NCI-H146 treated with DMSO at 0.1 percent for 48 hours (cell line): Measurements from ENCODE around the gene SPATA20.

Experiments used
- DNase-seq: peaks from one replicate; lab custom pipeline; 2025; ENCODE audit not compliant: unreplicated experiment; lab: John Stamatoyannopoulos, UW

The SPATA20 gene

DNA sequence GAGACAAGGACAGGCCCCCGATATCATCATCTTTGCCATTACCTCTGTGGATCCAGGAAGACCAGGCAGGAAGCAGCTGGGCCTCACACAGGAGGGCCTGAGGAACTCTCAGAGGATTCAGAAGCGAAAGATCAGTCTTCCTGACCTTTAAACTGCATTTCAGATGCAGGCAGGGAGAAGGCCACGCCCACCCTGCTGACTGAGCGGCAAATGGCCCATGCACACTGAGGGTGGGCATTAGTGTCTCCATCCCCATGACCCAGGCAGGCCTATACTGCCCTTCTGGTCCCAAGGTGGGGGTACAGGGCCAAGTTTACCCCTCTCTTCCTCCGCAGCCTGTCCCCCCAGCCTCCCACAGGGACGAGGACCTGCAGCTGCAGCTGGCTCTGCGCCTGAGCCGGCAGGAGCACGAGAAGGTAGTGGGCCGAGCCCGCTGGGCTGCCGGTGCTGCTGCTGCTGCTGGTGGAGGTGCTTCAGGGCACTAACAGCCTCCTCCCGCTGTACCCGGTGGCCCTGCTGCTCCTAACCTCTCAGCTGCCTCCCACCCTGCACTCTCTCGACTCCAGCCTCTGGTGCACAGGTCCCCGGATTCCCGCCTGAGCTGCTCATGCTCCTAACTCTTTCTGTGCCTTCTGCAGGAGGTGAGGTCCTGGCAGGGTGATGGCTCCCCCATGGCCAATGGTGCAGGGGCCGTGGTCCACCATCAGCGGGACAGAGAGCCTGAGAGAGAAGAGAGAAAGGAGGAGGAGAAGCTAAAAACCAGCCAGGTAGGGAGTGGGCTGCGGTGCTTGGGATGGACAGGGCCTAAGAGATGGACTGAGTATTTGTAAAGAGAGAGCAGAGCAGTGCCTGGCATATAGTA lies 8.2 kb upstream of the SPATA20 start:
- DNase-seq = no peak

DNA sequence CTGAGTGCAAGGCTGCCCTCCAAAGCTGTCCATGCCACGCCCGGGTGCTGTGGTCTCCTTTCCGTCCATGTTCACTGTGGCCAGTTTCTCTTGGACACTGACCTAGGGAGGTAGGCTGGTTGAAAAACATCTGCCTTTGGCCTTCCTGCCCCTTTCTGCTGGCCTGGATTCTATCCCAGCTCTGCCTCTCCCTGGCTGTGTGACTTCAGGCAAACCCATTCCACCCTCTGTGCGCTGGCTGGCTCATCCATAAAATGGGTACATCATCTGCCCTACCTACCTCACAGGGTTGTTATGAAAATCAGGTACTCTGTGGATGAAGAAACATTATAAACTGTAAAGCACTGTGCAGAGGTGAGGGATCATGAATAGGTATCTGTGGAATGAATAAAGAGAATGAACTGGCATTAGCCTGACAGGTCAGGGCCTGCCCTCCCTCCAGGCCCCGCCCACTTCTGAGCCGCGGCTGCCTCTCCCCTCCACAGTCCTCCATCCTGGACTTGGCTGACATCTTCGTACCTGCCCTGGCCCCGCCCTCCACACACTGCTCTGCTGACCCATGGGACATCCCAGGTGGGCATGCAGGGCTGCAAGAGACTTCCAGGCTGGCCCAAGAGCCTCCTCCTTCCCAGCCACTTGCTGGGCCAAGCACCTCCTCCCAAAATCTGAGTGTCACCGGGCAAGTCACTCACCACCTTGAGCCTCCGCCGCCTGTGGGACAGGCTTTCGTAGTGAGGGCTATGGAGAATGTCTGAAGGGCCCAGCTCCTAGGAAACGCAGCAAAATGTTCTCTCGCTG lies 7.0 kb upstream of the SPATA20 start:
- no peak for DNase-seq

DNA sequence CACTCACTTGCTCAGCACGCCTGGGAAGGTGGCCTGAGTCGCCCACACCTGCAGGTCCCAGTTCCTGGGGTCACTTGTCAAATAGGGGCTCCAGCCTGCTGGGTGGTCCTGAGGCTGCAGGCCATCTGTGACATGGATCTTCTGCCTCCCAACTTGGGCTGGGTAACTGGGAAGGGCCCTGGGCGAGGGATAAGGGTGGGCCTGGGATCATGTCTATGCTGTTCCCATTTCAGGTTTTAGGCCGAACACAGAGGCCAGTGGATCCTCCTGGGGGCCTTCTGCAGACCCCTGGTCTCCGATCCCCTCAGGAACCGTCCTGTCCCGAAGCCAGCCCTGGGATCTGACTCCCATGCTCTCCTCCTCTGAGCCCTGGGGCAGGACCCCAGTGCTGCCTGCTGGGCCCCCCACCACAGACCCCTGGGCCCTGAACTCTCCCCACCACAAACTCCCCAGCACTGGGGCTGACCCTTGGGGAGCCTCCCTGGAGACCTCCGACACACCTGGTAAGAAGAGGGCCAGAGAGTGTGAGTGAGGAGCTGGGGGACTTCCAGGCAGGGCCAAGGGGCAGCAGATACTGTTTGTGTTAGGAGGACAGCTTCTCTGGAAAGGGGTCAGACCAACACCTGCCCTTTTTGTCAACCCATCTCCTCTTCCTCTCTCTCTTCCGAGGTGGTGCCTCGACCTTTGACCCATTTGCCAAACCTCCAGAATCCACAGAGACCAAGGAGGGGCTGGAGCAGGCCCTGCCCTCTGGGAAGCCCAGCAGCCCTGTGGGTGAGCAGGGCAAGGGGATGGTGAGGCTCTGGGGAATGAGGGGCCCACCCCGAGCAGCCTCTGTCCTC lies 6.2 kb upstream of the SPATA20 start:
- no peak for DNase-seq

GRCh38 chr17:50541402-50541715 lies 5.6 kb upstream of the SPATA20 start:
- no peak for DNase-seq

GRCh38 chr17:50541716-50542688 lies 5.0 kb upstream of the SPATA20 start:
- peak; percentile 34 for DNase-seq

- DNase-seq = peak; percentile 49
These were observed 3.9 kb upstream of the SPATA20 start for GRCh38 chr17:50542795-50543774.

DNA sequence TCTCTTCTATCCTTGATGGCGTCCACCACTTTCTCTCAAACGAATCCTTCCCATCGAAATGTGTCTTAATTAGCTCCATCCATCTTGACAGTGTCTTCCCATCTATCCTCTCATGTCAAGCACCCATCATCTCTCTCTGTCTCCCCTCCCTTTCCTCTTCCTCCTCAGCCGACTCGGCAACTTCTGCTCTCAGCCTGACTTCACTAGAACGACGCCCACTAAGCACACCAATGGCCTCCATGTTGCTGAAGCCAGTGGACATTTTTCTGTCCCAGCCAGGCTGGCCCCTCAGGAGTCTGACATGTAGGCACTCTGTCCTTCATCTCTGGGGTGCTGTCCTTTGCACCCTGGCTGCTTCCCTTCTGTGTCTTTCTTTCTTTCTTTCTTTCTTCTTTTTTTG lies 2.5 kb upstream of the SPATA20 start:
- DNase-seq = no peak

GRCh38 chr17:50545311-50545710 lies 1.7 kb upstream of the SPATA20 start:
- no peak for DNase-seq

DNA sequence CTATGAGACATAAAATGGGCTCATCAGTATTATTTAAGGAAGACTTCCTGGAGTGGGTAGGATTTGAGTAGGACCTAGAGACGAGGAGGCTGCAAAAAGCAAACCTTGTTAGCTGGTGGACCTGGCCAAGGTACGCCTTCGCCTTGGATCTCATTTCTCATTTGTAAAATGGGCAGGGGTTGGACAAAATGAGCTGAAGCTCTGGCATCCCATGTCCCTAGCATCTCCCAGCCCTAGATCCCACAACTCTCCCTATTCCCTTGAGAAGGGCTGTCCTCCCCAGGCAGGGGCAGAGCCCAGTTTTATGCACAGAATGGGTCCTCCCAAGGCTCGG lies 306 bp upstream of the SPATA20 start:
- DNase-seq = no peak

GRCh38 chr17:50547736-50548083 lies 736 bp downstream of the SPATA20 start:
- no peak for DNase-seq

- no peak for DNase-seq
These were observed 1.9 kb downstream of the SPATA20 start for GRCh38 chr17:50548831-50549230.

DNA sequence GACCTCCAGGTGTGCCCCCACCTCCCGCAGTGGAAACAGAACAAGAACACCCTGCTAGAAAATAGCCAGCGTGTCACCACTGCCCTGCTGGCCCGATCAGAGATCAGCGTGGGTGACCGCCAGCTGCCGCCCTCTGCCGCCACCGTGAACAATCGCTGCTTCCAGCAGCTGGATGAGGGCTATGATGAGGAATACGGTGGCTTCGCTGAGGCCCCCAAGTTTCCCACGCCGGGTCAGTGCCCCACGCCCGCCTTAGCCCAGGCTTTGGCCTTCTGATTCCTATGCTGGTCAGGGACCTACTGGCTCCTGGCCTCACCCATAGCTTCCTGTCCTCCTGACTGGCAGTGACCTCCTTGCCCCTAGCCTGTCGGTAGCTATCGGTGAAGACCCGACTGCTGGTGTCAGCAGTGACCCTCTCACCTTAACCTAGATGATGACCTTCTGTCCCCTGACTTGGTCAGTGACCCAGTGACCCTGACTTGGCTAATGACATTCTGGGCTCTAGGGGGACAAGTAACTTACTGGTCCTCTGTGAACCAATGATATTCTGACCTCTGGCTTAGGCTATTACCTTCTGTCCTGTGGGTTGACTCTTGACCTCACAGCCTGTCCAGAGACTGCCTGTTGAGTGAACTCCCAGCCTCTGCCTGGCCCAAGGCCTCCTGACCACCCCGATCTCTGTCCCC lies 2.4 kb downstream of the SPATA20 start:
- no peak for DNase-seq

- no peak for DNase-seq
These were observed 3.0 kb downstream of the SPATA20 start for GRCh38 chr17:50549969-50550368.

DNA sequence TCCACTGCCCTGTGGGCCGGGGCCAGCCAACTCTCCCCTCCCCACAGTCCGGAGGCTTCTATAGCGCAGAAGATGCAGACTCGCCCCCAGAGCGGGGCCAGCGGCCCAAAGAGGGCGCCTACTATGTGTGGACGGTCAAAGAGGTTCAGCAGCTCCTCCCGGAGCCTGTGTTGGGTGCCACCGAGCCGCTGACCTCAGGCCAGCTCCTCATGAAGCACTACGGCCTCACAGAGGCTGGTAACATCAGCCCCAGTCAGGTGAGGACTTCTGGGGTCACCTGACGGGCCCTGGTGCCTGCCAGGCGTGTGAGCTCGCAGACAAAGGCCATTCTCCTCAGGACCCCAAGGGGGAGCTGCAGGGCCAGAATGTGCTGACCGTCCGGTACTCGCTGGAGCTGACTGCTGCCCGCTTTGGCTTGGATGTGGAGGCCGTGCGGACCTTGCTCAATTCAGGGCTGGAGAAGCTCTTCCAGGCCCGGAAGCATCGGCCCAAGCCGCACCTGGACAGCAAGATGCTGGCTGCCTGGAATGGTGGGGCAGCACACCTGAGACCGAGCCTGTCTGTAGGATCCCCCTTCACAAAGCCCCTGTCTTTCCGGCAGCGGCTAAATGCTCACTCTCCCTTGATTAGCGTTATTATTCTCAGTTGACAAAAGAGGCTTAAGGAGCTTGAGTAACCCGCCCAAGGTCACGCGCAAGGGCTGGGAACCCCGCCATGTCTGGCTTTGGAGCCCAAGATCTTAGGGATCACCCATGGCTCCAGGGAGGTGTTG lies 3.9 kb downstream of the SPATA20 start:
- peak; percentile 21 for DNase-seq

- no peak for DNase-seq
These were observed 4.5 kb downstream of the SPATA20 start for GRCh38 chr17:50551433-50551815.

DNA sequence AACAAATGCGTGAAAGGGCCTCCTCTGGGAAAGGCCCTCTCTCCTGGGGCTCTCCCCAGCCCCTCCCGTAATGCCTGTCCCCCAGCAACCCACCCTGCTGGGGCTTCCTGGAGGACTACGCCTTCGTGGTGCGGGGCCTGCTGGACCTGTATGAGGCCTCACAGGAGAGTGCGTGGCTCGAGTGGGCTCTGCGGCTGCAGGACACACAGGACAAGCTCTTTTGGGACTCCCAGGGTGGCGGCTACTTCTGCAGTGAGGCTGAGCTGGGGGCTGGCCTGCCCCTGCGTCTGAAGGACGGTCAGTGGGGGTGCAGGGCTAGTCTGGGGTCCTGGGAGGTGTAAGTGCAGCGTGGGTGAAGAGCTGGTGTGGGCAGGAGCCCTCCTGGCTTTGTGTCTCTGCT lies 4.9 kb downstream of the SPATA20 start:
- DNase-seq = no peak

GRCh38 chr17:50554201-50554600 lies 7.2 kb downstream of the SPATA20 start:
- DNase-seq = no peak

DNA sequence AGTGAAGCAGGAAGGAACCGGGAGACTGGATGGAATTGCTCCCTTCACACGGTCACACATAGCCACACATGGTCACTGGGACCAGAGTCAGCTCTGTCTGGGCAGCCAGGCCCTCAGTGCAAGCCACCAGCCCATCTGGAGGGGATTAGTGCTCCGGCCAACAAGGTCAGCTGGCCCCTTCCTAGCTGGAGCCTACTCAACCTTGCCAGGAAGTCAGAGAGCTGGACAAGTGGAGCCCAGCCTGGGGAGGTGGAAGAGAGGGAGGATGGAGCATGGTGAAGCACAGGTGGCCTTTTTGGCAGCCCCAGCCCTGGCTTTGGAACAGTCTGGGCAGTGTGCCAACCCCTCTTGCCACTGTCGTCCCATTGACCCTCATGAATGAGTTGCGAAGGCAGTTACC lies 9.8 kb downstream of the SPATA20 start:
- no peak for DNase-seq
